IMR-90 (cell line): ENCODE data around the gene RGMB. TPM values are rescaled to one million over a fixed set of nuclear protein-coding genes. Genes with fewer than 3 reads are reported as not detected.
A peak's percentile ranks its signal among the peaks of the same experiment; 100 is the strongest.

Source experiments
- ATAC-seq: fragments of 200-7000 bp; cut with Tn5 transposase; 2 replicates; pipeline ENCODE4 v1.9.1; 2020; ENCODE audit warnings: low read depth, mild to moderate bottlenecking, moderate library complexity
- BruUV-seq: library from RNA; stranded (reverse); fragments of 400-500 nt; replicated peaks from 2 replicates; lab custom pipeline; 2021; lab: Mats Ljungman, UMichigan
- CTCF ChIA-PET: fragments of 300-600 bp; formaldehyde crosslinking; extraction: SDS; loops from one replicate; lab custom pipeline; 2021; ENCODE audit warnings: antibody characterized with exemption; lab: Yijun Ruan, JAX
- POLR2A ChIA-PET: fragments of 300-600 bp; sonication (Branson Sonifier 250); formaldehyde crosslinking; loops from one replicate; lab custom pipeline; 2022; ENCODE audit warnings: antibody characterized with exemption; ENCODE audit not compliant: unreplicated experiment; lab: Charles Lee
- DNase-seq: peaks from one replicate; pipeline ENCODE4 v3.0.0; 2013
- H2AFZ ChIP-seq: replicated peaks from 2 replicates; pipeline ENCODE3; 2013; ENCODE audit warnings: low read length, mild to moderate bottlenecking; ENCODE audit not compliant: poor library complexity
- H2AK5ac ChIP-seq: 2 replicates; pipeline ENCODE4 v1.6.1; 2013; ENCODE audit warnings: low read depth, low read length, inconsistent platforms
- H2AK9ac ChIP-seq: replicated peaks from 2 replicates; pipeline ENCODE3; 2013; ENCODE audit warnings: mild to moderate bottlenecking, low read depth, low read length, moderate library complexity; ENCODE audit not compliant: poor library complexity
- H2BK120ac ChIP-seq: 2 replicates; pipeline ENCODE4 v1.6.1; 2013; ENCODE audit warnings: low read depth, low read length, inconsistent platforms
- H2BK15ac ChIP-seq: 3 replicates; pipeline ENCODE4 v1.6.1; 2013; ENCODE audit warnings: low read depth, low read length, inconsistent platforms
- H2BK20ac ChIP-seq: 2 replicates; pipeline ENCODE4 v1.6.1; 2013; ENCODE audit warnings: low read depth, mild to moderate bottlenecking, inconsistent platforms, low read length, moderate library complexity
- H2BK5ac ChIP-seq: 2 replicates; pipeline ENCODE4 v1.6.1; 2013; ENCODE audit warnings: mild to moderate bottlenecking, low read depth, low read length, inconsistent platforms; ENCODE audit not compliant: poor library complexity, severe bottlenecking
- H3K14ac ChIP-seq: replicated peaks from 2 replicates; pipeline ENCODE4 v1.6.1; 2013; ENCODE audit warnings: low read depth, low read length, inconsistent platforms
- H3K18ac ChIP-seq: 2 replicates; pipeline ENCODE4 v1.6.1; 2013; ENCODE audit warnings: low read depth, low read length, control low read depth
- H3K23ac ChIP-seq: 2 replicates; pipeline ENCODE4 v1.6.1; 2013; ENCODE audit warnings: low read depth, low read length, inconsistent platforms
- H3K27ac ChIP-seq: 2 replicates; pipeline ENCODE4 v1.5.1; 2013; ENCODE audit warnings: mild to moderate bottlenecking, control low read depth, low read length; ENCODE audit not compliant: insufficient read depth
- H3K27me3 ChIP-seq: 2 replicates; pipeline ENCODE4 v1.6.1; 2013; ENCODE audit warnings: low read length; ENCODE audit not compliant: control insufficient read depth, insufficient read depth
- H3K36me3 ChIP-seq: 2 replicates; pipeline ENCODE4 v1.6.1; 2013; ENCODE audit warnings: low read length, mixed read lengths; ENCODE audit not compliant: control insufficient read depth, insufficient read depth
- H3K4ac ChIP-seq: 2 replicates; pipeline ENCODE4 v1.6.1; 2013; ENCODE audit warnings: low read depth, low read length, inconsistent platforms
- H3K4me1 ChIP-seq: 2 replicates; pipeline ENCODE4 v1.6.1; 2013; ENCODE audit warnings: low read length, mixed read lengths; ENCODE audit not compliant: control insufficient read depth, insufficient read depth
- H3K4me2 ChIP-seq: 2 replicates; pipeline ENCODE4 v1.6.1; 2013; ENCODE audit warnings: low read depth, mild to moderate bottlenecking, control low read depth, low read length, moderate library complexity
- H3K4me3 ChIP-seq: 2 replicates; pipeline ENCODE4 v1.5.1; 2013; ENCODE audit warnings: low read depth, mild to moderate bottlenecking, control low read depth, low read length, moderate library complexity; ENCODE audit not compliant: insufficient read depth
- H3K56ac ChIP-seq: 2 replicates; pipeline ENCODE4 v1.6.1; 2013; ENCODE audit warnings: low read length, inconsistent platforms; ENCODE audit not compliant: insufficient read depth; ENCODE audit errors: extremely low read depth
- H3K79me1 ChIP-seq, 2 experiments: 2 replicates each; pipeline ENCODE4 v1.6.1; 2013; ENCODE audit warnings: low read length in 2 of 2, inconsistent platforms in 1 of 2, low read depth in 1 of 2
- H3K9ac ChIP-seq: 2 replicates; pipeline ENCODE4 v1.6.1; 2013; ENCODE audit warnings: low read depth, low read length, control low read depth
- H3K9me1 ChIP-seq: 2 replicates; pipeline ENCODE4 v1.6.1; 2013; ENCODE audit warnings: low read length, inconsistent platforms; ENCODE audit not compliant: insufficient read depth
- H3K9me3 ChIP-seq: 2 replicates; pipeline ENCODE4 v1.6.1; 2013; ENCODE audit warnings: low read length; ENCODE audit not compliant: control insufficient read depth, insufficient read depth
- H4K20me1 ChIP-seq: 2 replicates; pipeline ENCODE4 v1.6.1; 2013; ENCODE audit warnings: low read length, inconsistent platforms; ENCODE audit not compliant: insufficient read depth
- H4K5ac ChIP-seq: 2 replicates; pipeline ENCODE4 v1.6.1; 2013; ENCODE audit warnings: mild to moderate bottlenecking, low read depth, low read length, control low read depth
- H4K8ac ChIP-seq, 2 experiments: 2 replicates each; pipeline ENCODE4 v1.6.1; 2013; ENCODE audit warnings: low read depth in 2 of 2, low read length in 2 of 2, control low read depth in 1 of 2, inconsistent platforms in 1 of 2
- H4K91ac ChIP-seq: 2 replicates; pipeline ENCODE4 v1.6.1; 2013; ENCODE audit warnings: low read depth, low read length, inconsistent platforms; ENCODE audit not compliant: insufficient read depth
- CHD1 ChIP-seq: IDR thresholded peaks from 2 replicates; pipeline ENCODE4 v1.6.1; 2012; ENCODE audit warnings: low read depth, low read length, improper control_type of control experiment
- FOS ChIP-seq: fragments of 150-350 bp; IDR thresholded peaks from 2 replicates; pipeline ENCODE4 v1.6.1; 2016; ENCODE audit warnings: low read depth, low read length
- MAFK ChIP-seq: IDR thresholded peaks from 2 replicates; pipeline ENCODE4 v1.6.1; 2012; ENCODE audit warnings: low read depth, low read length, improper control_type of control experiment
- MAZ ChIP-seq: IDR thresholded peaks from 2 replicates; pipeline ENCODE4 v1.6.1; 2012; ENCODE audit warnings: low read depth, mild to moderate bottlenecking, low read length, improper control_type of control experiment, moderate library complexity, borderline replicate concordance
- MXI1 ChIP-seq: IDR thresholded peaks from 2 replicates; pipeline ENCODE4 v1.6.1; 2012; ENCODE audit warnings: low read depth, mild to moderate bottlenecking, low read length, moderate library complexity, borderline replicate concordance
- NFE2L2 ChIP-seq: fragments of 150-350 bp; IDR thresholded peaks from 2 replicates; pipeline ENCODE4 v1.6.1; 2016; ENCODE audit warnings: low read depth, mild to moderate bottlenecking, low read length
- POLR2A ChIP-seq: IDR thresholded peaks from 2 replicates; pipeline ENCODE4 v1.6.1; 2012; ENCODE audit warnings: mild to moderate bottlenecking, low read depth, low read length
- RAD21 ChIP-seq: IDR thresholded peaks from 2 replicates; pipeline ENCODE4 v1.6.1; 2012; ENCODE audit warnings: low read length, improper control_type of control experiment
- RCOR1 ChIP-seq: IDR thresholded peaks from 2 replicates; pipeline ENCODE4 v1.6.1; 2012; ENCODE audit warnings: mild to moderate bottlenecking, low read length, improper control_type of control experiment; ENCODE audit not compliant: insufficient replicate concordance
- RFX5 ChIP-seq: IDR thresholded peaks from 2 replicates; pipeline ENCODE4 v1.8.0; 2012; ENCODE audit warnings: low read depth, mild to moderate bottlenecking, low read length, moderate library complexity
- SMC3 ChIP-seq: fragments of 150-350 bp; IDR thresholded peaks from 2 replicates; pipeline ENCODE4 v1.6.1; 2016; ENCODE audit warnings: low read depth, mild to moderate bottlenecking, antibody characterized with exemption, low read length, moderate library complexity
- USF2 ChIP-seq: fragments of 150-350 bp; IDR thresholded peaks from 2 replicates; pipeline ENCODE4 v1.6.1; 2017; ENCODE audit warnings: mild to moderate bottlenecking, antibody characterized with exemption, low read length, low read depth
- WGBS, 2 experiments: methylation state at CpG; one replicate each; pipeline versions ENCODE4 v1.1.5 to v1.1.7; 2013; ENCODE audit warnings: missing lambda C conversion rate in 2 of 2; ENCODE audit not compliant: insufficient read length in 1 of 2; ENCODE audit errors: extremely low coverage in 2 of 2; 5-methylcytosine and 5-hydroxymethylcytosine counted together
- dilution Hi-C: fragments of 300-500 bp; cut with HindIII; formaldehyde crosslinking; loops from one replicate; pipeline ENCODE4 v1.14.3; 2018; ENCODE audit warnings: low sequenced_read_pairs; ENCODE audit not compliant: unreplicated experiment
- in situ Hi-C: fragments of 300-500 bp; cut with MboI; formaldehyde crosslinking; loops from 3 replicates; pipeline ENCODE4 v1.14.3; 2019; ENCODE audit warnings: low sequenced_read_pairs, inconsistent platforms, mixed read lengths
- intact Hi-C: fragments of 100-400 bp; cut with micrococcal nuclease; formaldehyde crosslinking; loops from 2 replicates; pipeline ENCODE4 v1.10.0; 2022
- polyA plus RNA-seq, 3 experiments: library from polyadenylated mRNA; depleted of rRNA; stranded (reverse); fragments of >200 nt; gene quantifications; 2 replicates each; pipeline ENCODE4 v1.2.3, GENCODE V29; 2012; ENCODE audit warnings: low replicate concordance in 1 of 3
- total RNA-seq: library from RNA; depleted of rRNA; stranded (reverse); fragments of >200 nt; gene quantifications from 2 replicates; pipeline ENCODE4 v1.2.3, GENCODE V29; 2012
- TF ChIP-seq, protein P1 (sequence below): conservative IDR thresholded peaks from 2 replicates; pipeline ENCODE4 v1.5.1; 2012; ENCODE audit warnings: mild to moderate bottlenecking, low read depth, low read length, improper control_type of control experiment

Gene RGMB
- total and polyA plus RNA-seq, 2 of the 4 experiments (the other 2 are of a cell fraction): 74.4 to 129 TPM

GRCh38 chr5:98786191-98786853 is 12.9 kb downstream of the RGMB start:
- no peak overlapping the region for H2AK5ac ChIP-seq
- intact Hi-C loops: no loop called here
- H3K4me2 ChIP-seq: peak overlapping the region; percentile 80
- ChIA-PET CTCF (interaction anchor here (1.4 kb wide), 1 partner anchor 10 kb away, joined by 4 read pairs; no protein-coding TSS in a partner anchor), POLR2A (no interaction called here)
- no peak overlapping the region for H2BK20ac ChIP-seq
- H3K27me3 ChIP-seq: no peaks in the 10 kb centered on the region
- H4K20me1 ChIP-seq: peaks cover 95% of the 10 kb centered on the region
- H3K4me3 ChIP-seq: no peak overlapping the region
- H3K9me1 ChIP-seq: peaks cover 25% of the 10 kb centered on the region
- H3K4me1 ChIP-seq: peaks cover 25% of the 10 kb centered on the region
- H3K56ac ChIP-seq: no peak overlapping the region
- no peaks in the 10 kb centered on the region for H3K9me3 ChIP-seq
- H3K36me3 ChIP-seq: peaks cover 31% of the 10 kb centered on the region
- in situ Hi-C loops: loop anchor here (25.0 kb wide), 1 partner anchor 1249 kb away; no protein-coding TSS in a partner anchor
- no peak overlapping the region for H4K8ac ChIP-seq
- H2AK9ac ChIP-seq: no peak overlapping the region
- TF ChIP-seq FOS (no peak), USF2 (no peak), NFE2L2 (no peak), CHD1 (no peak), RCOR1 (no peak), RAD21 (no peak), MXI1 (no peak), SMC3 (no peak), RFX5 (no peak), MAZ (no peak), POLR2A (no peak; the same call in 1 of the 2 replicates), MAFK (no peak)
- TF ChIP-seq, protein P1, sequence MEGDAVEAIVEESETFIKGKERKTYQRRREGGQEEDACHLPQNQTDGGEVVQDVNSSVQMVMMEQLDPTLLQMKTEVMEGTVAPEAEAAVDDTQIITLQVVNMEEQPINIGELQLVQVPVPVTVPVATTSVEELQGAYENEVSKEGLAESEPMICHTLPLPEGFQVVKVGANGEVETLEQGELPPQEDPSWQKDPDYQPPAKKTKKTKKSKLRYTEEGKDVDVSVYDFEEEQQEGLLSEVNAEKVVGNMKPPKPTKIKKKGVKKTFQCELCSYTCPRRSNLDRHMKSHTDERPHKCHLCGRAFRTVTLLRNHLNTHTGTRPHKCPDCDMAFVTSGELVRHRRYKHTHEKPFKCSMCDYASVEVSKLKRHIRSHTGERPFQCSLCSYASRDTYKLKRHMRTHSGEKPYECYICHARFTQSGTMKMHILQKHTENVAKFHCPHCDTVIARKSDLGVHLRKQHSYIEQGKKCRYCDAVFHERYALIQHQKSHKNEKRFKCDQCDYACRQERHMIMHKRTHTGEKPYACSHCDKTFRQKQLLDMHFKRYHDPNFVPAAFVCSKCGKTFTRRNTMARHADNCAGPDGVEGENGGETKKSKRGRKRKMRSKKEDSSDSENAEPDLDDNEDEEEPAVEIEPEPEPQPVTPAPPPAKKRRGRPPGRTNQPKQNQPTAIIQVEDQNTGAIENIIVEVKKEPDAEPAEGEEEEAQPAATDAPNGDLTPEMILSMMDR: no peak
- H3K79me1 ChIP-seq: peaks cover 0 to 48% of the 10 kb centered on the region in 2 experiments; a peak in 3 of 4 replicates
- H3K4ac ChIP-seq: no peak overlapping the region
- H2BK5ac ChIP-seq: peak overlapping the region; percentile 45
- H2AFZ ChIP-seq: no peak overlapping the region
- no peak overlapping the region for H2BK120ac ChIP-seq
- no peak overlapping the region for H2BK15ac ChIP-seq
- H3K27ac ChIP-seq: peak overlapping the region; percentile 5; the same call in 1 of the 2 replicates
- ATAC-seq (peak; percentile 48), DNase-seq (no peak)
- H3K9ac ChIP-seq: no peak overlapping the region
- no TSS peak for BruUV-seq
- peak overlapping the region; percentile 61; the same call in 1 of the 2 replicates for H3K23ac ChIP-seq
- no peak overlapping the region for H4K91ac ChIP-seq
- no CpG with 5 or more reads among the region's 4 CpGs for WGBS, 2 experiments
- peak overlapping the region; percentile 65 for H3K14ac ChIP-seq
- no peak overlapping the region for H3K18ac ChIP-seq
- dilution Hi-C loops: no loop called here
- no peak overlapping the region for H4K5ac ChIP-seq
